H1 (cell line): ENCODE results near the gene MRPL42. TPM values are rescaled to one million over a fixed set of nuclear protein-coding genes. Genes with fewer than 3 reads are reported as not detected.

ENCODE experiments used
- CTCF ChIA-PET: fragments of 300-600 bp; sonication (Branson Sonifier 250); formaldehyde crosslinking; loops from one replicate; lab custom pipeline; 2021; ENCODE audit not compliant: partially characterized antibody; lab: Charles Lee
- POLR2A ChIA-PET: fragments of 300-600 bp; sonication (Branson Sonifier 250); formaldehyde crosslinking; loops from one replicate; lab custom pipeline; 2021; ENCODE audit warnings: inconsistent platforms; ENCODE audit not compliant: partially characterized antibody; lab: Charles Lee
- DNase-seq, 2 experiments: peaks; one replicate each; pipeline versions ENCODE4 v3.0.0 to v3.0.0-alpha.2; 2010 to 2022; ENCODE audit warnings: low spot score in 2 of 2, low read depth in 1 of 2, mixed read lengths in 1 of 2
- FAIRE-seq: peaks from 2 replicates; lab custom pipeline; 2011; peaks lifted over from hg19 to GRCh38; lab: Jason Lieb, UNC
- H2AFZ ChIP-seq: 2 replicates; pipeline ENCODE4 v1.8.1; 2012; ENCODE audit warnings: low read length, inconsistent platforms
- H2AK5ac ChIP-seq: 2 replicates; pipeline ENCODE4 v1.6.1; 2013; ENCODE audit warnings: low read depth, low read length
- H2BK120ac ChIP-seq: replicated peaks from 2 replicates; pipeline ENCODE3; 2013; ENCODE audit warnings: low read depth, low read length, inconsistent platforms
- H2BK12ac ChIP-seq: 2 replicates; pipeline ENCODE4 v1.6.1; 2013; ENCODE audit warnings: low read depth, low read length
- H2BK15ac ChIP-seq: 2 replicates; pipeline ENCODE4 v1.6.1; 2013; ENCODE audit warnings: low read length
- H2BK20ac ChIP-seq: 2 replicates; pipeline ENCODE4 v1.6.1; 2013; ENCODE audit warnings: low read length
- H2BK5ac ChIP-seq: 2 replicates; pipeline ENCODE4 v1.6.1; 2013; ENCODE audit warnings: low read depth, low read length
- H3K14ac ChIP-seq: 2 replicates; pipeline ENCODE4 v1.6.1; 2013; ENCODE audit warnings: inconsistent platforms; ENCODE audit not compliant: insufficient read length
- H3K18ac ChIP-seq: 2 replicates; pipeline ENCODE4 v1.6.1; 2013; ENCODE audit warnings: low read length; ENCODE audit errors: extremely low read depth
- H3K23ac ChIP-seq: 2 replicates; pipeline ENCODE4 v1.6.1; 2013; ENCODE audit warnings: inconsistent platforms; ENCODE audit not compliant: insufficient read length
- H3K23me2 ChIP-seq: 2 replicates; pipeline ENCODE4 v1.6.1; 2013; ENCODE audit warnings: low read depth, low read length
- H3K27ac ChIP-seq: 2 replicates; pipeline ENCODE4 v1.6.1; 2011; ENCODE audit warnings: low read depth, low read length, inconsistent platforms
- H3K27me3 ChIP-seq, 4 experiments: replicated peaks in 1 of 4; 1 replicate in 1 of 4; 2 replicates in 3 of 4; pipeline versions ENCODE4 v1.6.1 to v1.8.1; 2011 to 2013; ENCODE audit warnings: low read length in 3 of 4, mild to moderate bottlenecking in 3 of 4, inconsistent platforms in 2 of 4, mixed read lengths in 2 of 4, moderate library complexity in 1 of 4; ENCODE audit not compliant: control insufficient read depth in 3 of 4, insufficient read depth in 3 of 4; ENCODE audit errors: extremely low read depth in 1 of 4
- H3K36me3 ChIP-seq, 4 experiments: 2 replicates each; pipeline versions ENCODE4 v1.6.1 to v1.8.1; 2011 to 2013; ENCODE audit warnings: mild to moderate bottlenecking in 4 of 4, low read length in 3 of 4, moderate library complexity in 2 of 4, control low read depth in 1 of 4, inconsistent platforms in 1 of 4; ENCODE audit not compliant: insufficient read depth in 4 of 4, control insufficient read depth in 2 of 4
- H3K4ac ChIP-seq: replicated peaks from 2 replicates; pipeline ENCODE3; 2013; ENCODE audit warnings: low read length, low read depth, mixed read lengths, inconsistent platforms; ENCODE audit not compliant: insufficient read length
- H3K4me1 ChIP-seq, 4 experiments: replicated peaks in 1 of 4; 1 replicate in 1 of 4; 2 replicates in 3 of 4; pipeline versions ENCODE4 v1.6.1 to v1.8.1; 2011 to 2013; ENCODE audit warnings: low read length in 3 of 4, inconsistent platforms in 2 of 4, mixed read lengths in 1 of 4; ENCODE audit not compliant: insufficient read depth in 4 of 4, control insufficient read depth in 3 of 4
- H3K4me2 ChIP-seq, 2 experiments: 2 replicates each; pipeline versions ENCODE4 v1.6.1 to v1.8.1; 2011 to 2013; ENCODE audit warnings: low read depth in 2 of 2, low read length in 2 of 2, control low read depth in 1 of 2, inconsistent platforms in 1 of 2, mild to moderate bottlenecking in 1 of 2; ENCODE audit not compliant: insufficient read depth in 1 of 2
- H3K4me3 ChIP-seq, 4 experiments: fragments of 200-600, 300-600 bp in 1 of 4; sonication (generic), shearing (Covaris generic), sonication (Bioruptor Twin) in 1 of 4; 2 replicates each; pipeline versions ENCODE4 v1.5.1 to v1.8.1; 2011 to 2016; ENCODE audit warnings: low read length in 4 of 4, low read depth in 3 of 4, control low read depth in 2 of 4, inconsistent platforms in 2 of 4, mild to moderate bottlenecking in 2 of 4, mixed read lengths in 1 of 4, moderate library complexity in 1 of 4; ENCODE audit not compliant: insufficient read depth in 2 of 4; ENCODE audit errors: extremely low read depth in 1 of 4
- H3K56ac ChIP-seq: replicated peaks from 2 replicates; pipeline ENCODE3; 2013; ENCODE audit warnings: low read depth, mild to moderate bottlenecking, mixed read lengths, low read length, inconsistent platforms; ENCODE audit not compliant: insufficient read length
- H3K79me1 ChIP-seq: 2 replicates; pipeline ENCODE4 v1.6.1; 2013; ENCODE audit warnings: low read depth, low read length, control low read depth
- H3K79me2 ChIP-seq, 2 experiments: 2 replicates each; pipeline versions ENCODE4 v1.6.1 to v1.8.1; 2012 to 2013; ENCODE audit warnings: low read length in 2 of 2, mild to moderate bottlenecking in 2 of 2, inconsistent platforms in 1 of 2; ENCODE audit not compliant: insufficient read depth in 2 of 2, control insufficient read depth in 1 of 2
- H3K9ac ChIP-seq, 4 experiments: replicated peaks in 1 of 4; 1 replicate in 1 of 4; 2 replicates in 3 of 4; pipeline versions ENCODE4 v1.6.1 to v1.8.1; 2011 to 2013; ENCODE audit warnings: low read depth in 3 of 4, low read length in 3 of 4, control low read depth in 2 of 4, mild to moderate bottlenecking in 2 of 4, moderate library complexity in 2 of 4, inconsistent platforms in 1 of 4; ENCODE audit errors: extremely low read depth in 1 of 4
- H3K9me3 ChIP-seq, 2 experiments: 2 replicates each; pipeline versions ENCODE4 v1.6.1 to v1.8.1; 2012 to 2013; ENCODE audit warnings: mild to moderate bottlenecking in 2 of 2, moderate library complexity in 2 of 2, control low read depth in 1 of 2, inconsistent platforms in 1 of 2, low read depth in 1 of 2, low read length in 1 of 2, mixed read lengths in 1 of 2; ENCODE audit not compliant: insufficient read depth in 2 of 2
- H4K20me1 ChIP-seq, 2 experiments: replicated peaks in 1 of 2; 2 replicates each; pipeline versions ENCODE3 to v1.8.1; 2011 to 2013; ENCODE audit warnings: inconsistent platforms in 2 of 2, low read length in 2 of 2, mild to moderate bottlenecking in 1 of 2; ENCODE audit not compliant: insufficient read depth in 2 of 2, control insufficient read depth in 1 of 2
- H4K5ac ChIP-seq: 2 replicates; pipeline ENCODE4 v1.6.1; 2013; ENCODE audit warnings: low read length, low read depth, mixed read lengths, inconsistent platforms; ENCODE audit not compliant: insufficient read length
- H4K8ac ChIP-seq: 2 replicates; pipeline ENCODE4 v1.8.0; 2013; ENCODE audit warnings: mild to moderate bottlenecking, moderate library complexity, low read length, inconsistent platforms; ENCODE audit not compliant: insufficient read depth; ENCODE audit errors: extremely low read depth
- H4K91ac ChIP-seq: replicated peaks from 2 replicates; pipeline ENCODE3; 2013; ENCODE audit warnings: low read length, mixed read lengths, inconsistent platforms; ENCODE audit not compliant: insufficient read length
- CREB1 ChIP-seq: IDR thresholded peaks from 2 replicates; pipeline ENCODE4 v1.6.1; 2012; ENCODE audit warnings: inconsistent platforms
- EP300 ChIP-seq, 2 experiments: IDR thresholded peaks; 1 replicate in 1 of 2; 2 replicates in 1 of 2; pipeline ENCODE4 v1.6.1; 2011 to 2012; ENCODE audit warnings: low read depth in 2 of 2, low read length in 2 of 2, mild to moderate bottlenecking in 2 of 2, borderline replicate concordance in 1 of 2, inconsistent platforms in 1 of 2, moderate library complexity in 1 of 2
- GABPA ChIP-seq: IDR thresholded peaks from 2 replicates; pipeline ENCODE4 v1.6.1; 2011; ENCODE audit warnings: mild to moderate bottlenecking, low read length, moderate library complexity, borderline replicate concordance; ENCODE audit not compliant: insufficient read depth
- KDM4A ChIP-seq: IDR thresholded peaks from one replicate; pipeline ENCODE4 v1.7.1; 2012; ENCODE audit warnings: low read depth, mild to moderate bottlenecking, moderate library complexity, low read length, inconsistent platforms; ENCODE audit not compliant: severe bottlenecking
- RXRA ChIP-seq: IDR thresholded peaks from 2 replicates; pipeline ENCODE4 v1.6.1; 2011; ENCODE audit warnings: low read depth, mild to moderate bottlenecking, low read length, moderate library complexity; ENCODE audit not compliant: insufficient read depth
- SIN3A ChIP-seq, 2 experiments: IDR thresholded peaks in 1 of 2; conservative IDR thresholded peaks in 1 of 2; 2 replicates each; pipeline ENCODE4 v1.6.1; 2011 to 2012; ENCODE audit warnings: low read length in 2 of 2, improper control_type of control experiment in 1 of 2, low read depth in 1 of 2, mild to moderate bottlenecking in 1 of 2
- SP2 ChIP-seq: IDR thresholded peaks from 2 replicates; pipeline ENCODE4 v1.6.1; 2012; ENCODE audit warnings: mild to moderate bottlenecking, low read length, inconsistent platforms
- SP4 ChIP-seq: IDR thresholded peaks from 2 replicates; pipeline ENCODE4 v1.6.1; 2012; ENCODE audit warnings: low read length, inconsistent platforms
- ZNF274 ChIP-seq: IDR thresholded peaks from 2 replicates; pipeline ENCODE4 v1.7.0; 2012; ENCODE audit warnings: low read length, borderline replicate concordance; ENCODE audit errors: extremely low read depth
- WGBS, 2 experiments: shearing (Covaris generic) in 1 of 2; methylation state at CpG; one replicate each; pipeline versions ENCODE4 v1.1.6 to v1.1.7; 2013 to 2015; ENCODE audit warnings: low lambda C conversion rate in 2 of 2, mixed read lengths in 2 of 2, inconsistent platforms in 1 of 2, low coverage in 1 of 2, missing lambda C conversion rate in 1 of 2; ENCODE audit not compliant: insufficient replicate concordance in 2 of 2, insufficient coverage in 1 of 2, insufficient read length in 1 of 2; ENCODE audit errors: extremely low coverage in 1 of 2, missing lambda C conversion rate in 1 of 2; 5-methylcytosine and 5-hydroxymethylcytosine counted together
- polyA plus RNA-seq, 7 experiments: library from polyadenylated mRNA; depleted of rRNA in 3 of 7; stranded (reverse) in 5 of 7; unstranded in 2 of 7; fragments of >200 nt in 5 of 7; fragments of 200-250 nt in 2 of 7; gene quantifications; 1 replicate in 5 of 7; 2 replicates in 1 of 7; 4 replicates in 1 of 7; pipeline versions ENCODE4 v1.2.1 to v1.2.3, GENCODE V29; 2011 to 2013; ENCODE audit warnings: missing spikeins in 2 of 7, mixed read lengths in 2 of 7
- total RNA-seq: library from RNA; stranded (reverse); fragmentation: NEBNext Ultra II Directional; extraction: Animal tissue kit (Norgen Biotek cat#: 25700); gene quantifications from 2 replicates; pipeline ENCODE4 v1.2.1, GENCODE V29; 2021
- TF ChIP-seq, protein P1 (sequence below): IDR thresholded peaks from 2 replicates; pipeline ENCODE4 v1.6.1; 2011; ENCODE audit warnings: low read depth, mild to moderate bottlenecking, low read length; ENCODE audit not compliant: insufficient read depth
- TF ChIP-seq, protein P2 (sequence below): IDR thresholded peaks from 2 replicates; pipeline ENCODE4 v1.6.1; 2011; ENCODE audit warnings: low read length, improper control_type of control experiment

MRPL42 gene
- total and polyA plus RNA-seq, 2 of the 8 experiments (the other 6 are each of a cell fraction or from before 2014, with no cell fraction given), result 110 to 176 TPM

DNA sequence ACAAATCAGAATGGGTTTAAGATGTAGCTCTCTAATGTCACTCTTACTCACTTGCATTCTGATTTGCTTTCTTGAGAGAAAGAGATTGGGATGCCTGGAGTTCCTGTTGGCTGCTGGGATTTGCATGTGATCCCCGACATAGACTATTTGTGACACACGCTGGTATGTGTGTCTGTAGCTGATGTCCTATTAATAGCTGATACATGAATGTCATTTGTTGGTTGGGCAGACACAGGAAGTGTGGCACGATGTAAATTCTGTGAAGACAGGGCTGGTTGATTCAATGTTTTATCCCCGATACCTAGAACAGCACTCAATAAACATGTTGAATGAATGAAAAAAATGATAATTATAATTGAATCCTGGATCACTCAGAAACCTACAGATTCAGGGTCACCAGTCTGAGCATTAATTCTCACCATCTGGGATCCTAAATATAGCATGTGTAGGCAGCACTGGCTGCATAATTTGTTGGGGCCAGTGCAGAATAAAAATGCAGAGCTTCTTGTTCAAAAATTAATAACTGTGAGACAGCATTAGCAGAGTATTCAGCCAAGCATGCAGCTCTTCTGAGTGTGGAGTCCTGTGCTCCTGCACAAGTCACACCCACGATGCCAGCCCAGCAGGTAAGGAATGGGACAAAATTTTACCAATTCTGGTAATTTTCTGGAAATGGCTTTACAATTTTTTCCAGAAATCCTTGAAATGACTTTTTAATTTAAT, 69.6 kb downstream of the MRPL42 start:
- CTCF ChIA-PET, result interaction anchor here (0.5 to 3.0 kb wide), 17 partner anchors 9 to 662 kb away, joined by 3 to 13 read pairs (median 4); no protein-coding TSS in a partner anchor
- Histone ChIP-seq H3K27me3 (no peaks in the 10 kb centered on the region), H2BK120ac (no peak overlapping the region), H2AFZ (no peak overlapping the region), H2BK15ac (no peak overlapping the region), H4K5ac (no peak overlapping the region), H3K23ac (no peak overlapping the region), H4K91ac (no peak overlapping the region)
- DNase-seq, result no peak
- no peak for TF ChIP-seq KDM4A
- no peak for TF ChIP-seq EP300 (IDR thresholded peaks at IDR 0.05; ENCODE audit: borderline replicate concordance in 1 of 2, low read depth in 2 of 2, low read length in 2 of 2)
- no peak for TF ChIP-seq RXRA
- no peak for TF ChIP-seq ZNF274
- no peak for TF ChIP-seq SIN3A (conservative IDR thresholded peaks at IDR 0.05 in 1 of 2, IDR thresholded peaks at IDR 0.05 in 1 of 2; ENCODE audit: low read depth in 1 of 2, low read length in 2 of 2)
- TF ChIP-seq CREB1, result no peak
- TF ChIP-seq, protein P1, sequence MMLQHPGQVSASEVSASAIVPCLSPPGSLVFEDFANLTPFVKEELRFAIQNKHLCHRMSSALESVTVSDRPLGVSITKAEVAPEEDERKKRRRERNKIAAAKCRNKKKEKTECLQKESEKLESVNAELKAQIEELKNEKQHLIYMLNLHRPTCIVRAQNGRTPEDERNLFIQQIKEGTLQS, result no peak
- TF ChIP-seq, protein P2, sequence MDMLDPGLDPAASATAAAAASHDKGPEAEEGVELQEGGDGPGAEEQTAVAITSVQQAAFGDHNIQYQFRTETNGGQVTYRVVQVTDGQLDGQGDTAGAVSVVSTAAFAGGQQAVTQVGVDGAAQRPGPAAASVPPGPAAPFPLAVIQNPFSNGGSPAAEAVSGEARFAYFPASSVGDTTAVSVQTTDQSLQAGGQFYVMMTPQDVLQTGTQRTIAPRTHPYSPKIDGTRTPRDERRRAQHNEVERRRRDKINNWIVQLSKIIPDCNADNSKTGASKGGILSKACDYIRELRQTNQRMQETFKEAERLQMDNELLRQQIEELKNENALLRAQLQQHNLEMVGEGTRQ, result no peak
- no peak for TF ChIP-seq GABPA
- TF ChIP-seq SP4, result no peak
- no peak for TF ChIP-seq SP2
- TF ChIP-seq, all 59 proteins: peak for 0
- POLR2A ChIA-PET, result no interaction called here
- H3K36me3 ChIP-seq, result no peaks in the 10 kb centered on the region
- no peak overlapping the region for H2BK20ac ChIP-seq
- no peaks in the 10 kb centered on the region for H3K79me1 ChIP-seq
- no peak overlapping the region for H3K27ac ChIP-seq
- FAIRE-seq, result no peak
- no peaks in the 10 kb centered on the region for H4K20me1 ChIP-seq
- H2BK5ac ChIP-seq, result no peak overlapping the region
- WGBS, 2 experiments, result 88% methylated on average over 5 of the region's 5 CpGs; no CpG with 5 or more reads in 1 of the 2 experiments
- H3K4ac ChIP-seq, result no peak overlapping the region
- H3K4me3 ChIP-seq, result no peak overlapping the region
- no peaks in the 10 kb centered on the region for H3K79me2 ChIP-seq
- H2BK12ac ChIP-seq, result no peak overlapping the region
- no peaks in the 10 kb centered on the region for H3K23me2 ChIP-seq
- no peaks in the 10 kb centered on the region for H3K9me3 ChIP-seq
- no peak overlapping the region for H4K8ac ChIP-seq
- no peak overlapping the region for H3K18ac ChIP-seq
- no peak overlapping the region for H3K14ac ChIP-seq
- no peak overlapping the region for H3K9ac ChIP-seq
- no peak overlapping the region for H3K56ac ChIP-seq
- H2AK5ac ChIP-seq, result no peak overlapping the region
- peaks cover 0 to 3% (median 0%) of the 10 kb centered on the region in 4 experiments; a peak in 1 of 7 replicates for H3K4me1 ChIP-seq
- H3K4me2 ChIP-seq, result no peak overlapping the region
